GM18858 (cell line): Measurements from ENCODE around the gene URGCP.
"Not testable (repeated sequence)": the region's sequence is repeated elsewhere in the genome, so short reads cannot be mapped to it uniquely, and the experiment has no call there.

Experiments used
- ATAC-seq: cut with Tn5 transposase; IDR thresholded peaks from one replicate; pipeline ENCODE4 v1.9.1; 2021; ENCODE audit not compliant: unreplicated experiment

URGCP gene

DNA sequence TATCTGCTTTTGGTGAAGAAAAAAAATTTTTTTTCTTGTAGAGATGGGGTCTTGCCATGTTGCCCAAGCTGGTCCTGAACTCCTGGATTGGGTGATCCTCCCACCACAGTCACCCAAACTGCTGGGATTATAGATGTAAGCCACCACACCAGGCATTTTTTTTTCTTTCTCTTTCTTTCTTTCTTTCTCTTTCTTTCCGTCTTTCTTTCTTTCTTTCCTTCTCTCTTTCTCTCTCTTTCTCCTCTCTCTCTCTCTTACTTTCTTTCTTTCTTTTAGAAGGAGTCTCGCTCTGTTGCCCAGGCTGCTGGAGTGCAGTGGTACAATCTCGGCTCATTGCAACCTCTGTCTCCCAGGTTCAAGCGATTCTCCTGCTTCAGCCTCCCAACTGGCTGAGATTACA lies 16.3 kb upstream of the URGCP start:
- ATAC-seq = no peak

DNA sequence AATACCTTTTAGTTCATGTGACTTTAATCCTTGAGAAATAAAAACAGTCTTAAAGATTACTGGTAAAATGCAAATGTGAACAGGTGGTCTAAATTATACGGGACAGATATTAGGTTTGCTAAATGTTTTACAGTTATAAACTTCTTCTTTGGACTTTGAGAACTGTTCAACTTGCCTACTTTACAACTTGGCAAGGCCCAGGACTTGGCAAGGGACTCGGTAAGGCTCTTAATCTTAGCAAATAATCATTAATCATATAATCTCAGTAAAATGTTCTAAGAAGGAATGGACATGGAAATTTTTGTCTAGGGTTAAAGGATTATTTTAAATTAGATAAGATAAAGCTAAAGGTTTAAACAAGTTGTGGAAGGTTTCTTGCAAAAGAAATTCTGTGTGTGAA lies 15.0 kb upstream of the URGCP start:
- ATAC-seq = no peak

DNA sequence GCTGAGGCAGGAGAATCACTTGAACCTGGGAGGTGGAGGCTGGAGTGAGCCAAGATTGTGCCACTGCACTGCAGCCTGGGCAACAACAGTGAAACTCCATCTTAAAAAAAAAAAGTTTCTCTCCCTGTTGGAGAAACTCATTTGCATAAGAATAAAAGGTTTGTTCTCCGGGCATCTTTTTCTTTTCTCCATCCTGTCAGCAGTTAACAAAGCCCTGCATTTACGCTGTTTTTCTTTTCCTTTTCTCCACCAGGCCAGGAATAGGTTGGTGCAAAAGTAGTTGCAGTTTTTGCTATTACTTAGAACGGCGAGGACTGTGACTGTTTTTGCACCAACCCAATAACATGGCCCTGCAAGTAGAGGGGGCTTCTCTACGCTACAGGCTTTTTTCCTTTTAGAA lies 9.5 kb upstream of the URGCP start:
- no peak for ATAC-seq

DNA sequence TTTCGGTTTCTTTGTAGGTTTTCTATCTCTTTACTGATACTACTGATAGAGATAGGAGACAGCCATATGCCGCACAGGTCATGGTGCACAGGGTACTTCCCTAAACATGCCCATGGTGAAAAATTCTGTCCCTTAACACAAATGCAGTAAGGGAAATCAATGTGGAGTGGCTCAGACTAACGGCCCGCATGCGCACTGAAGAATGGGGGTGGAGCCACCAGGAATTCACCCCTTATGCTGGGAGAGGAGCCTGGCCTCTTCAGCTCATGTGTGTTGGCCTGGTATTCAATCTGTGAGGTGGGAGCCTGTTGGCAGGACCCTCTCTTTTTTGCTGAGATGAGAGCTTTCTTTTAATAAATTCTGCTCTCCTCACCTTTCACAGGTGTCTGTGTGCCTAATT lies 8.4 kb upstream of the URGCP start:
- no peak for ATAC-seq

DNA sequence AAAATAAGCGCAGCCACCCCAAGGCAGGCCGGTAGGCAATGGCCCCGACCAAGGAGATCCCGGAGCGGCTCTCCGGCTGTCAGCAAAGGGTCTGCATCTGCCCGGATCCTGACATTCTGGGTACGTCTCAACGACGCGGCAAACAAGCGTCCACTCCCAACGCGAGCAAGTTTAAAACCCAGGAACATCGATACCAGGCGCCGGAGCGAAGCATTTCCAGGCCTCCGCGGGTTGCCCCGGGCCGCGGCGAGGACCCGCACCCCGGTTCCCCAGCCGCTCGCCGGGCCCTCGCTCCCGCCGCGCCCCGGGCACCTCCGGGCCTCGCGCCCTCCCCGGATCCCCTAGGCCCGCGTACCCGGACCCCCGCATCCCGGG lies 453 bp downstream of the URGCP start:
- ATAC-seq = peak; percentile 9

DNA sequence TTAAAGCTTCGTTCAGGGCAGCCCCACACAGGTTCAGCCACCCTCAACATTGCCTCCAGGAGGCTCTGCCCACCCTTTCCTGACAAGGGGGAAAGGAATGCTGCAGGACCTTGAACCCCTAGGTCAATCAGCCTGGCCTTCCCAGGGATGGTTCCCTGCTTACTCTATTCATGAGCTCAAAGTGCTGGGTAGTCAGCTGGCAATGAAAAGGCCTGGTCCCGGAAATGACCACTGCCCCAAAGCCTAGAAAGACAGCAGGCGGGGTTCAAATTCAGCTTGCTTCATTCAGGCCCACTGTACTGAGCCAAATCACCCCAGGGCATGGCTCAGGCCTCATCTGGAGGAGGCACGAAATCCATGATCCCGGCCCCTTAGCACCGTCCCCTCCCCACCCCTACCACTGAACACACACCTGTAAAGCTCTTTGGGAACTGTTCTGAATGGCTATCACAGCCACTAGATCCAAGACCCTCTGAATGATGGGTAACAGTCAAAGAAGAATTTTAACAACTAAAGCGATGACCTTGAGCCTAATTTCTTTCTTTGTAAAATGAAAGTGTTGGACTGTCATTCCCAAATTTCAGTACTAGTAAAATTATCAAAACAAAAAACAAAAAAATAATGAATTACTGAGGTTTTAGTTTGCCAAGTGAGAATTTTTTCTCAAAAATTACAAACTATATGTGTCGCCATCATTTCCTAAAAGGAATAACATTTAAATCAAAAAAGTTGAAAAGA lies 1.0 kb downstream of the URGCP start:
- ATAC-seq = no peak

DNA sequence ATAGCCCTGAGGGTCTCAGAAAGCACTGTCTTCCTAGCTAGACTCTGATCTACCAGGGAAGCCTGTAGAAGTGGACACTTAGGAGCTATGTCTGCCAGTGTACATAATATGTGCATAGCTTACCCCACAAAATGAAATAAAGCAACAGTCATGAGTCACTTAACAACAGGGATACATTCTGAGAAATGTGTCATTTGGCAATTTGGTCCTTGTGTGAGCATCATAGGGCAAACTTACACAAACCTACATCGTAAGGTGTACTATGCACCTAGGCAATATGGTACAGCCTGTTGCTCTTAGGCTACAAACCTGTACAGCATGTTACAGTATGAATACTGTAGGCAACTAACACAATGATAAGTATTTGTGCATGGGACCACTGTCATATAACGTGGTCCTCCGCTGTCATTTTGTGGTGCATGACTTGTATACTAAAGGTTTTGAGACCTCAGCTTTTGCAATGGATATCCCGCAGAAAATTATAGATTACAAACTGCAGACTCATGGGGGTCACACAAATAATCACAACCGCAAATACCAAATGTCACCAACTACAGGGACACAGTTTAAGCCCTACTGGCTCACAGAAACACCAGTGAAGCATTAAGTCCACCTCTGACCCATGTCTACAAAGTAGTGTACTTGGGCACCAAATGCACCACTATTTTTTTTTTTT lies 1.7 kb downstream of the URGCP start:
- ATAC-seq = no peak

DNA sequence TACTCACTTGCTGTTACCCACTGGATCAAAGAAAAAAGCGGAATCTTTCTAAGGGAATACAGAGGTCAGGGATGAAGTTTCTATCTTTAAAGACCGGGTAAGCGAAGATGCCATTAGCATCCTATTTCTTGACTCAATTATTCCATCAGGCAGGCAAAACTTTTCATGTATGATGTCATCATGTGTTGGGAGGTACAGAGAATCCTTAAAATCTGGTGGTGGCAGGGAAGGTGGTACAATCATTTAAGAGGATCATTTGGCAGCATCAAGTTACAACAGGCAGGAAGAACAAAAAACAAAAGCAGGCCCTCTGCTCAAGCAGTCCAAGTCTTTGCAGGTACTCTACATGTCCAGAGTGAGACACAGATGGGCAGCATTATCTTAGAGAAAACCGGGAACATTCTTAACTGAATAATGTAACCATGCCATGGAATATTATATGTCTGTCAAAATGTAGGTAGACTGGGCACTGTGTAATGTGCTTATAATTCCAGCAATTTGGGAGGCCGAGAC lies 3.8 kb downstream of the URGCP start:
- no peak for ATAC-seq

DNA sequence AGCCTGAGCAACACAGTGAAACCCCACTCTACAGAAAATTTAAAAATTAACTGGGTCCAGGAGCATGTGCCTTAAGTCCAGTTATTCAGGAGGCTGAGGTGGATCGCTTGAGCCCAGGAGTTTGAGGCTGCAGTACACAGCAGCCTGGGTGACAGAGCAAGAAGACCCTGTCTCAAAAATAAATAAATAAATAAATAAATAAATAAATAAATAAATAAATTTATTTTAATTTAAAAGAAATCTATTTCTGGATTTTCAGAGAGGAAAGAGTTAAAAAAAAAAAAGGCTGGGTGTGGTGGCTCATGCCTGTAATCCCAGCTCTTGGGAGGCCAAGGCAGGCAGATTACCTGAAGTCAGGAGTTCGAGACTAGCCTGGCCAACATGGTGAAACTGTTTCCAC lies 7.8 kb downstream of the URGCP start:
- ATAC-seq = not testable (repeated sequence)

DNA sequence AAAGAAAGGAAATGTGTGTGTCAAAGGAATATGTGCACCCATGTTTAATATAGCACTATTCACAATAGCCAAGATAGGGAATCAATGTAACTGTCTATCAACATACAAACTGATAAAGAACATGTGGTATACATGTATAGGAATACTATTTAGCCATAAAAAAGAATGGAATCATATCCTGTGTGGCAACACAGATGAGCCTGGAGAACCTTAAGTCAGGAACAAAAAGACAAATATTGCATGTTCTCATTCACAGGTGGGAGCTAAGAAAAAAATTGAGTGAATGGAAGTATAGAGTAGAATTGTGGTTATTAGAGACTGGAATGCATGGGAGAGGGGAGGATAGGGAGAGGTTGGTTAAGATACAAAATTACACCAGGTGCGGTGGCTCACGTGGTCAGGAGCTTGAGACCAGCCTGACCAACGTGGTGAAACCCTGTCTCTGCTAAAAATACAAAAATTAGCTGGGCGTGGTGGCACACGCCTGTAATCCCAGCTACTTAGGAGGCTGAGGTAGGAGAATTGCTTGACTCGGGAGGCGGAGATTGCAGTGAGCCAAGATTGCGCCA lies 10.5 kb downstream of the URGCP start:
- ATAC-seq = no peak

DNA sequence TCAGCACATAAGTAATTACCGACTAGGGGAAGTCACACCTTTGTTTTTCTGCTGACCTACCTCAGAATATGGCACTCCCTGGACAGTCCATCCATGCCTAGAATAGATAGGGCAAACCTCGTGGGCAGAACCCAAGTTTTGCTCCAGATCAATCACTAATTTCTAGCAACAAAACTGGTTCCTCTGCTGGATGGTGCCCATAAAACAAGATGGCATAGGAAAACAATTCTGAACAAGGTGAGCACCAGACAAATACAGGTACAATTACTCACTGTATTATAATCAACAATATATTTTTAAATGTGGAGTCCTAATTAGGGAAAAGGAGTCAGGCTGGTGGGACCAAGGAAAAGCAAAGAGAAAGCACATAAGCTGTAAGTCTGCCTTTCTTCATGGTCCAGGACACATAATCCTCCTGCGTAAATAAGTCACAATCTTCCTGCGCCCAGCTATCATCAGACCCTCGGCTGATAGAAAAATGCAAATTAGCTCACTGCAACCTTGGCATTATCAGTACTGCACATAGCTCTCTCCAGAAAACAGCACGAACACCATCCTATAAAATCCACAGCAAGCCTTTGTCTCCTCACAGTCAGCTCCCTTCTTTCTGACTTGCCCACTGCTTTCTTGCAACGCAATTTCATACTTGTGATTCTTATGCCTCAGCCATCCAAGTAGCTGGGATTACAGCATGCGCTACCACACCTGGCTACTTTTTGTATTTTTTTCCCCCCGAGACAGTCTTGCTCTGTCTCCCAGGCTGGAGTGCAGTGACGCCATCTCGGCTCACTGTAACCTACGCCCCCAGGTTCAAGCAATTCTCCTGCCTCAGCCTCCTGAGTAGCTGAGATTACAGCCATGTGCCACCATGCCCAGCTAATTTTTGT lies 15.1 kb downstream of the URGCP start:
- ATAC-seq = no peak

DNA sequence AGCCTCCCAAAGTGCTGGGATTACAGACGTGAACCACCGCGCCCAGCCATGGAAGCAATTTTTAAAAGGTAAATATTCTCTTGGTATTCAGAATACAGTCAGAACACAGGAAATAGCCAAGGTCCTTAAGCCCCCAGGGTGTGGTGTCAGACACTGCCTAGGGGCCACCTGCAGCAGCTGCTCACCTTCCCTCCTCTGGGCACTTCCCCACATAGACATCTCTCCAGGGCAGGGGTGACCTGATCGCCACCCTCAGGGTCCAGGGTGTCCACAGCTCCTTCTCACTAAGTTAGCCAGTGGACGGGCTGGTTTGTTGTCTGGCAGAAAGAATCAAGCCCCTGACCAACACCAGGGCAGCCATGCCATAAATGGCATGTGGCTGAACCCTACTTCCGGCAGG lies 15.9 kb downstream of the URGCP start:
- no peak for ATAC-seq

DNA sequence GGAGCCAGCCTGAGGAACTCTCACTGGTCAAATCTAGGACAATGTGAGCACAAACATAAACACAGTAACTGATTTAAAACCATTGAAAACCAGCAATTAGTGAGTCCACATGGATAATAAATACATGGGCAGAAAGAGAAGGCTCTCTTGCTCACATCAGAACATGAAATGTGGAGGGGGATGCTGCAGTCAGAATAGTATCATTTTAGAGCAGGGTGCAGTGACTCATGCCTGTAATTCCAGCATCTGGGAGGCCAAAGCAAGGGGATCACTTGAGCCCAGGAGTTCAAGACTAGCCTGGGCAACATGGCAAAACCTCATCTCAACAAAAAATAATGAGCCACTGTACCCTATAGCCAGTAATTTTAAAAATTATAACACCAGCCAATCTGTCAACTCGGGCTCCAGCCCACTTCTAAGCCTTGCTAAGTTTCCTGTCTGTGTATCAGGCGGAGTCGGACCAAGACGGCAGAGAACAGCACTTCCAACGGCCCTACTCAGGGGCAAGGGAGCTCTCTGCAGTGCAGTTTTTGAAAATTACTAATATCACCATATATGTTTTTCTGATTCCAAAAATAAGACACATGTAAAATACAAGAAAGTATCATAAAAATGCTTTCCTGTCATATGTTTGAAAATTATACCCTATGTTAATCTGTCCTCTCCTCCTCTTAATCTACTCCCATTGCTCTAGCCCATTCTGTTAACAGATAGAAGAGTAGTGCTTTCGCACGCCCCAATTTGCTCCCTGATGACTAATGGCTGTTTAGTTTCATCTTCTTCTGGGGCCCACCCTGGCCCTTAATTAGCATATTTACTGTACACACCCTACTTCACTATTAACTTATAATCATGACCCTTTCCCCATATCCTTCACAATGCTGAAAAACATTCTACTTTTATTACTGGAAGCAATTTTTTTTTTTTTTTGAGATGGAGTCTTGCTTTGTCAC lies 17.1 kb downstream of the URGCP start:
- no peak for ATAC-seq

DNA sequence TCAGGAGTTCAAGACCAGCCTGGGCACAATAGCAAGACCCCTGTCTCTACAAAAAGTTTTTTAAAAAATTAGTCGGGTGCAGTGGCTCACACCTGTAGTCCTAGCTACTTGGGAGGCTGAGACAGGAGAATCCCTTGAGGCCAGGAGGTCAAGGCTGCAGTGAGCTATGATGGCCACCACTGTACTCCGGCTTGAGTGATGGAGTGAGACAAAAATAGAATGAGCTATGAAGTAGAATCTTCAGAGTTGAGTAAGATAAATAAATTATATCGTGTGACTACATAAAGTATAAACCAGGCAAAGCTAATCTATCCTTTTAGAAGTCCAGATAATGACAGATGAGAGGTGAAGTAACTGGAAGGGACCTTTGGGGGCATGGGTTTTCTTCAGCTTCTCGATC lies 21.8 kb downstream of the URGCP start:
- ATAC-seq = no peak

DNA sequence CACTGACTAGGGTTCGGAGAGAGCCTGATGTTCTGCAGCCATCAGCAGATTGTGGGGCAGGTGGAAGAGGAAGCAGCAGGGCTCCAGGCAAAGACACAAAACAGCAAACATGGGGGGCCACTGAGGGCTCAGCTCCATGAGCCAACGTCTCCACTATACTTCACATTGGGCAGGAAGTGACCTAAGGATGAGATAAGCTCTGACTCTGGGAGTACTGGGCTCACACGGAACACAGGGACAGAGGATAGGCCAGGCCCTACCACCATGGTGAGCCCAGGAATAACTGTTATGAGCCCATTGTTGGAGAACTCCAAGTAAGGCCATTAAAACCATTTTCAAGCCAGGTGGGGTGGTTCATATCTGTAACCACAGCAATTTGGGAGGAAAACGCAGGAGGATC lies 22.2 kb downstream of the URGCP start:
- no peak for ATAC-seq

DNA sequence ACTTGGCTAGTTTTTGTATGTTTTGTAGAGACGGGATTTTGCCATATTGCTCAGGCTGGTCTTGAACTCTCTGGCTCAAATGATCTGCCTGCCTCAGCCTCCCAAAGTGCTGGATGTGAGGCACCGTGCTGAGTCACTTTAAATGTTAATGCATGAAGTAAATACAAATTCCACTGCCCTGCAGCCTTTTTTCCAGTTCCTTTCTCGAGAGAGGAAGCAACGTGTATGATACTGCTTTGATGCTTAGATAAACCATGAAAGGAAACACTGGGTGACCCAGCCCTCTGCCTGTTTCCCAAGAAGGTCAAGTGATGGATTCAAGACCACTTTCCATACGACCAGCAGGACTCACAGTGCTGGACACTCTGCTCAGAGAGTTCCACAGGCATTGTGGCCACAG lies 25.8 kb downstream of the URGCP start:
- ATAC-seq = no peak

DNA sequence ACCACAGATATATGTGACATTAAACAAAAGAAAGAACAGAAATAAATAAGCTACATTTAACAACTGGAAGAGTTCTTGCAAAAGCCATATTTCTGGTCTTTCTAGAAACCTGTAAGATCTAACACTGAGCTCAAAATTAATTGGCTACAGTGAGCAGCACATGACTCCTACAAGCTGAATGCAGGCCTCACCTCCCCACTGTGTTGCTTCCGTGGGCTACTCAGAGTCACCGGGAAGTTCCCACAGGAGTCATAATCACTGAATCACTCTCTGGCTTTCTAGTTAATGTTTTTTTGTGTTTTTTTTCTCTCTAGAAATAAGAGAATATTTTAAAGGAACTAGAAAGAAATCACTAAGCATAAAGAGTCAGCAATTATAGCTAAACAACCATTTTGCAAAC lies 26.9 kb downstream of the URGCP start:
- ATAC-seq = no peak

DNA sequence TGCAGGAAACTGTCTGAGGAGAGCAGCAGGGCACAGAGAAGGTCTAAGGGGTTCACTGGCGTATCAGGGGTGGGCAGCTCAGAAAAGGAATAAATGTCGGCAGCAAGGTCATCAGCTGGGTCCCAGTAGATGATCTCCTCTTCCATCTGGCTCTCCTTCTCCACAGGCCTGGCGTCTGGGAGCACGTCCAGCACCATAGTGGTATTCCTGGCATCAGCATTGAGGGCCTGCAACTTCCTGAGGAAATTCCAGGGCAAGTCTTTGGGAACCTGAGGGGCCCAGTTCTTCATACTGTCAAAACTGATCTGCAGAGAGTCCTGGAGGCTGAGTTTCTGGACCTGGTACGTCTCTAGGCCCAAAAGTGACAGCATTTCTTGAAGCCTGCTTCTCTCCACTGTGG lies 27.5 kb downstream of the URGCP start:
- ATAC-seq = no peak

DNA sequence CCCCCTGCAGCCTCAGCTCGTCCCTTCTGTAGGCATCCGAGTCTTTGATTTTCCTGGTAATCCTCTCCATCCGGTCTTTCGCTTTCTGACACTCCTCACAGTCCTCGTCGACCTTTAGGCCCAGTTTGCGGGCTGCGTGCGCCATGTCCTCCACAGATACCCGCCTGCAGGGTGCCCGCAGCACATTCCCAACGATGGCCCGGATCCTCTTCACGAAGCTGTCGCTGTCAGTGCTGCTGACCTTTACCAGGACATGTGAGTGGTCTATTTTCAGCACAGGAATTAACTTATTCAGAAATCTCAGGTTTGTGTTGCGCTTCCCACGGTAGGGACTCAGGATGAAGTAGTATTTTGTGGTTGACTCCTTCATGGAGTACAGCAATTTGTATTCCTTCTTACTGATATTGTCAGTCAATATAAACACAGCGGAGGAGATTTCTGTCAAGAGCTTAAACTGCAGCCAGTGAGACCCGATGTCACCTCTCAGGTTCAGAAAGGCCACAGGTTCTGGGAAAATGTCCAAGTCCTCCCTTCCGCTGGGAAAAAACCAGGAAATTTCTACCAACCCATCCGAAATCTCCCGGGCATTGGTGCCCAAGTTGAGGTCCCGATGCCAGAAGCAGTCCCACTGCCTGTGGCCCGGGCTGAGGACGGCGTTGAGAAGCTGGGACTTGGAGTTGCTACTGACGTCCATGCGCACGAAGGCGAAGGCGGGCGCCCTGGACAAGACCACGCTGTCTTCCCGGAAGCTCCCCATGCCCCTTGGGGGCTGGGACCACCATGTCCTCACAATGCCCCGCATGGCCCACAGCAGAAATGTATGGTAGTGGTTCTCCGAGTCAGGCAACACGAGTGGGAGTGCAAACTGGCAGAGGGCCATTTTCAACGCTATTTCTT lies 28.2 kb downstream of the URGCP start:
- ATAC-seq = no peak
